CD4-positive, alpha-beta memory T cell (primary cell): ENCODE measurements around the gene SAMD9L. TPM values are rescaled to one million over a fixed set of nuclear protein-coding genes. Genes with fewer than 3 reads are reported as not detected.
A peak's percentile ranks its signal among the peaks of the same experiment; 100 is the strongest.

ENCODE experiments used
- CTCF ChIA-PET: fragments of 350-600 bp; sonication (Branson Sonifier 250); formaldehyde crosslinking; loops from one replicate; lab custom pipeline; 2021; ENCODE audit warnings: inconsistent platforms; ENCODE audit not compliant: partially characterized antibody; lab: Charles Lee
- POLR2A ChIA-PET: fragments of 350-600 bp; sonication (Branson Sonifier 250); formaldehyde crosslinking; loops from one replicate; lab custom pipeline; 2021; ENCODE audit not compliant: partially characterized antibody; lab: Charles Lee
- DNase-seq, 5 donors: peaks; one replicate each; pipeline versions ENCODE4 v3.0.0 to v3.0.0-alpha.2; 2020 to 2022; ENCODE audit warnings: mixed read lengths in 1 of 5
- H3K27ac ChIP-seq: one replicate; pipeline ENCODE4 v1.7.0; 2013; ENCODE audit warnings: low read depth, low read length
- H3K27me3 ChIP-seq: 2 replicates; pipeline ENCODE4 v1.7.0; 2013; ENCODE audit warnings: mild to moderate bottlenecking, low read length, moderate library complexity; ENCODE audit not compliant: insufficient read depth
- H3K36me3 ChIP-seq: 2 replicates; pipeline ENCODE4 v1.7.0; 2013; ENCODE audit warnings: mild to moderate bottlenecking, low read length, moderate library complexity; ENCODE audit not compliant: insufficient read depth
- H3K4me1 ChIP-seq: 2 replicates; pipeline ENCODE4 v1.7.0; 2013; ENCODE audit warnings: mild to moderate bottlenecking, low read length, moderate library complexity; ENCODE audit not compliant: insufficient read depth
- H3K4me3 ChIP-seq, 2 donors: one replicate each; pipeline ENCODE4 v1.7.0; 2013; ENCODE audit warnings: low read length in 2 of 2, mild to moderate bottlenecking in 1 of 2
- H3K9me3 ChIP-seq, 2 donors: one replicate each; pipeline ENCODE4 v1.7.0; 2013; ENCODE audit warnings: low read length in 2 of 2, control low read depth in 1 of 2; ENCODE audit not compliant: control insufficient read depth in 1 of 2
- H3K27ac Mint-ChIP-seq, 7 donors: one replicate each; pipeline ENCODE4 v1.8.0; 2020 to 2021; ENCODE audit warnings: mixed read lengths in 7 of 7, mild to moderate bottlenecking in 6 of 7, inconsistent platforms in 3 of 7, moderate library complexity in 3 of 7
- H3K27me3 Mint-ChIP-seq, 2 donors: one replicate each; pipeline ENCODE4 v1.8.0; 2020 to 2021; ENCODE audit warnings: mixed read lengths in 2 of 2
- H3K36me3 Mint-ChIP-seq, 2 donors: one replicate each; pipeline ENCODE4 v1.8.0; 2020 to 2021; ENCODE audit warnings: mixed read lengths in 2 of 2, inconsistent platforms in 1 of 2, mild to moderate bottlenecking in 1 of 2
- H3K4me1 Mint-ChIP-seq, 4 donors: one replicate each; pipeline ENCODE4 v1.8.0; 2020 to 2021; ENCODE audit warnings: mixed read lengths in 4 of 4, mild to moderate bottlenecking in 1 of 4
- H3K4me3 Mint-ChIP-seq, 8 donors: one replicate each; pipeline ENCODE4 v1.8.0; 2020 to 2021; ENCODE audit warnings: mixed read lengths in 8 of 8, mild to moderate bottlenecking in 7 of 8, moderate library complexity in 6 of 8, inconsistent platforms in 3 of 8
- H3K9me3 Mint-ChIP-seq, 8 donors: one replicate each; pipeline ENCODE4 v1.8.0; 2020 to 2021; ENCODE audit warnings: mixed read lengths in 8 of 8, mild to moderate bottlenecking in 5 of 8, inconsistent platforms in 3 of 8, moderate library complexity in 1 of 8
- intact Hi-C: fragments of 100-400 bp; cut with micrococcal nuclease; formaldehyde crosslinking; loops from one replicate; pipeline ENCODE4 v1.15.1; 2023
- polyA plus RNA-seq, 2 donors: library from polyadenylated mRNA; unstranded; fragments of 300-500 nt; fragmentation: Illumina TruSeq; gene quantifications; one replicate each; pipeline ENCODE4 v1.2.3, GENCODE V29; 2021
- total RNA-seq, 2 experiments: library from RNA; stranded (reverse); gene quantifications; one replicate each; pipeline ENCODE4 v1.2.3, GENCODE V29; 2021

SAMD9L gene
- total and polyA plus RNA-seq, 4 experiments from 2014 or later: 20.4 to 49.4 (median 39.1) TPM

- Histone ChIP-seq H3K4me3 (no peak overlapping the region), H3K27me3 (no peaks in the 10 kb centered on the region), H3K9me3 (no peaks in the 10 kb centered on the region), H3K4me1 (peaks cover 30% of the 10 kb centered on the region), H3K27ac (no peak overlapping the region), H3K36me3 (peaks cover 38% of the 10 kb centered on the region)
- Mint-ChIP-seq H3K27ac (peak overlapping the region in 6 of 7 donors; percentile 6 to 86 (median 60)), H3K4me3 (peak overlapping the region; percentile 49 to 97 (median 81)), H3K9me3 (no peaks in the 10 kb centered on the region), H3K27me3 (no peaks in the 10 kb centered on the region), H3K36me3 (peaks cover 25 to 30% of the 10 kb centered on the region in 2 donors), H3K4me1 (peaks cover 29 to 41% (median 33%) of the 10 kb centered on the region in 4 donors)
- intact Hi-C loops: no loop called here
- POLR2A ChIA-PET: interaction anchor here (3.1 kb wide), 1 partner anchor 29 kb away, joined by 10 read pairs; the partner anchor contains the start of gene SAMD9
- CTCF ChIA-PET: interaction anchor here (1.4 to 1.6 kb wide), 2 partner anchors 7 to 80 kb away, joined by 4 to 6 read pairs; partner anchors contain the start of gene HEPACAM2
- DNase-seq: no peak
Observed at GRCh38 chr7:93146036-93146435, 2.1 kb downstream of the SAMD9L start.

GRCh38 chr7:93145354-93145753 is 2.8 kb downstream of the SAMD9L start:
- Histone ChIP-seq H3K4me3 (no peak overlapping the region), H3K27me3 (no peaks in the 10 kb centered on the region), H3K9me3 (no peaks in the 10 kb centered on the region), H3K4me1 (peaks cover 30% of the 10 kb centered on the region), H3K36me3 (peaks cover 45% of the 10 kb centered on the region), H3K27ac (no peak overlapping the region)
- DNase-seq: no peak
- intact Hi-C loops: no loop called here
- Mint-ChIP-seq H3K27me3 (no peaks in the 10 kb centered on the region), H3K4me3 (peak overlapping the region in 3 of 8 donors; percentile 46 to 97 (median 56)), H3K36me3 (peaks cover 25 to 30% of the 10 kb centered on the region in 2 donors), H3K4me1 (peaks cover 29 to 41% (median 33%) of the 10 kb centered on the region in 4 donors), H3K9me3 (no peaks in the 10 kb centered on the region), H3K27ac (no peak overlapping the region)
- ChIA-PET POLR2A (interaction anchor here (1.7 to 3.1 kb wide), 2 partner anchors 8 to 28 kb away, joined by 4 to 10 read pairs; partner anchors contain the start of gene SAMD9), CTCF (interaction anchor here (0.9 to 1.6 kb wide), 3 partner anchors 8 to 81 kb away, joined by 3 to 6 read pairs (median 4); partner anchors contain the start of gene HEPACAM2)

- Histone ChIP-seq H3K4me1 (peaks cover 23% of the 10 kb centered on the region), H3K36me3 (peaks cover 64% of the 10 kb centered on the region), H3K27ac (no peak overlapping the region), H3K4me3 (no peak overlapping the region), H3K27me3 (no peaks in the 10 kb centered on the region), H3K9me3 (peaks cover 0 to 5% of the 10 kb centered on the region in 2 donors)
- peaks cover 36 to 41% of the 10 kb centered on the region in 2 donors for H3K36me3 Mint-ChIP-seq
- H3K27ac Mint-ChIP-seq: no peak overlapping the region
- no peak overlapping the region for H3K4me3 Mint-ChIP-seq
- H3K4me1 Mint-ChIP-seq: peaks cover 18 to 26% (median 23%) of the 10 kb centered on the region in 4 donors
- no peaks in the 10 kb centered on the region for H3K27me3 Mint-ChIP-seq
- DNase-seq: no peak
- H3K9me3 Mint-ChIP-seq: peaks cover 0 to 11% (median 8%) of the 10 kb centered on the region in 8 donors
- ChIA-PET POLR2A (no interaction called here), CTCF (no interaction called here)
- intact Hi-C loops: no loop called here
Observed at GRCh38 chr7:93142127-93142526, 6.1 kb downstream of the SAMD9L start.

- ChIA-PET POLR2A (no interaction called here), CTCF (no interaction called here)
- H3K4me1 Mint-ChIP-seq: peaks cover 9 to 12% (median 10%) of the 10 kb centered on the region in 4 donors
- peaks cover under 1 to 24% (median 19%) of the 10 kb centered on the region in 8 donors for H3K9me3 Mint-ChIP-seq
- intact Hi-C loops: no loop called here
- H3K4me3 Mint-ChIP-seq: no peak overlapping the region
- Histone ChIP-seq H3K27me3 (no peaks in the 10 kb centered on the region), H3K9me3 (peaks cover 0 to 9% of the 10 kb centered on the region in 2 donors), H3K4me3 (no peak overlapping the region), H3K27ac (no peak overlapping the region), H3K36me3 (peaks cover 75% of the 10 kb centered on the region), H3K4me1 (peaks cover 9% of the 10 kb centered on the region)
- peaks cover 38 to 45% of the 10 kb centered on the region in 2 donors for H3K36me3 Mint-ChIP-seq
- no peak for DNase-seq
- H3K27me3 Mint-ChIP-seq: no peaks in the 10 kb centered on the region
- no peak overlapping the region for H3K27ac Mint-ChIP-seq
Observed at GRCh38 chr7:93140582-93141191, 7.5 kb downstream of the SAMD9L start.

- no peaks in the 10 kb centered on the region for H3K27me3 Mint-ChIP-seq
- Histone ChIP-seq H3K4me3 (no peak overlapping the region), H3K27ac (no peak overlapping the region), H3K27me3 (no peaks in the 10 kb centered on the region), H3K4me1 (no peaks in the 10 kb centered on the region), H3K36me3 (peaks cover 68% of the 10 kb centered on the region), H3K9me3 (peaks cover 0 to 23% of the 10 kb centered on the region in 2 donors)
- DNase-seq: no peak
- H3K9me3 Mint-ChIP-seq: peaks cover 4 to 45% (median 37%) of the 10 kb centered on the region in 8 donors
- H3K36me3 Mint-ChIP-seq: peaks cover 46 to 51% of the 10 kb centered on the region in 2 donors
- H3K4me3 Mint-ChIP-seq: no peak overlapping the region
- intact Hi-C loops: no loop called here
- no peak overlapping the region for H3K27ac Mint-ChIP-seq
- POLR2A ChIA-PET: no interaction called here
- CTCF ChIA-PET: no interaction called here
- H3K4me1 Mint-ChIP-seq: peaks cover 0 to 7% (median 5%) of the 10 kb centered on the region in 4 donors
Observed at GRCh38 chr7:93138576-93138975, 9.6 kb downstream of the SAMD9L start.

GRCh38 chr7:93133005-93133404 is 15.2 kb downstream of the SAMD9L start:
- Histone ChIP-seq H3K4me3 (no peak overlapping the region), H3K27me3 (no peaks in the 10 kb centered on the region), H3K4me1 (no peaks in the 10 kb centered on the region), H3K27ac (no peak overlapping the region), H3K9me3 (peaks cover 0 to 31% of the 10 kb centered on the region in 2 donors), H3K36me3 (peaks cover 24% of the 10 kb centered on the region)
- Mint-ChIP-seq H3K9me3 (peaks cover 10 to 93% (median 78%) of the 10 kb centered on the region in 8 donors), H3K4me1 (peaks cover 0 to 4% (median 0%) of the 10 kb centered on the region in 4 donors), H3K4me3 (no peak overlapping the region), H3K27ac (no peak overlapping the region), H3K36me3 (peaks cover 48 to 55% of the 10 kb centered on the region in 2 donors), H3K27me3 (no peaks in the 10 kb centered on the region)
- ChIA-PET CTCF (no interaction called here), POLR2A (no interaction called here)
- DNase-seq: no peak
- intact Hi-C loops: no loop called here

- Mint-ChIP-seq H3K27me3 (no peaks in the 10 kb centered on the region), H3K27ac (peak overlapping the region in 1 of 7 donors; percentile 50), H3K4me1 (peaks cover 0 to 4% (median 0%) of the 10 kb centered on the region in 4 donors), H3K36me3 (peaks cover 40 to 50% of the 10 kb centered on the region in 2 donors), H3K9me3 (peaks cover 10 to 97% (median 80%) of the 10 kb centered on the region in 8 donors), H3K4me3 (no peak overlapping the region)
- Histone ChIP-seq H3K27me3 (no peaks in the 10 kb centered on the region), H3K36me3 (peaks cover 21% of the 10 kb centered on the region), H3K9me3 (peaks cover 0 to 27% of the 10 kb centered on the region in 2 donors), H3K4me1 (no peaks in the 10 kb centered on the region), H3K27ac (no peak overlapping the region), H3K4me3 (no peak overlapping the region)
- no peak for DNase-seq
- CTCF ChIA-PET: no interaction called here
- POLR2A ChIA-PET: interaction anchor here (0.6 kb wide), 1 partner anchor 15 kb away, joined by 3 read pairs; the partner anchor contains the start of gene SAMD9
- intact Hi-C loops: no loop called here
Observed at GRCh38 chr7:93132216-93132615, 16.0 kb downstream of the SAMD9L start.
